Measurements from ENCODE around the gene GLI3.

The GLI3 gene

GRCh38 chr7:42053834-42054233 is 183.2 kb downstream of the GLI3 start:
- H3K9me3 ChIP-seq (replicated peaks; ENCODE audit: insufficient read depth, low read length) = no peaks in the 10 kb centered on the region
- H3K27ac ChIP-seq (ENCODE audit: low read length) = no peak overlapping the region
- no peaks in the 10 kb centered on the region for H3K4me1 ChIP-seq (ENCODE audit: low read length)
- no peak overlapping the region for H3K9ac ChIP-seq (ENCODE audit: low read length)
- no peak for TF ChIP-seq EZH2phosphoT487 (IDR thresholded peaks at IDR 0.05; ENCODE audit: low read length)
- TF ChIP-seq, protein P1, sequence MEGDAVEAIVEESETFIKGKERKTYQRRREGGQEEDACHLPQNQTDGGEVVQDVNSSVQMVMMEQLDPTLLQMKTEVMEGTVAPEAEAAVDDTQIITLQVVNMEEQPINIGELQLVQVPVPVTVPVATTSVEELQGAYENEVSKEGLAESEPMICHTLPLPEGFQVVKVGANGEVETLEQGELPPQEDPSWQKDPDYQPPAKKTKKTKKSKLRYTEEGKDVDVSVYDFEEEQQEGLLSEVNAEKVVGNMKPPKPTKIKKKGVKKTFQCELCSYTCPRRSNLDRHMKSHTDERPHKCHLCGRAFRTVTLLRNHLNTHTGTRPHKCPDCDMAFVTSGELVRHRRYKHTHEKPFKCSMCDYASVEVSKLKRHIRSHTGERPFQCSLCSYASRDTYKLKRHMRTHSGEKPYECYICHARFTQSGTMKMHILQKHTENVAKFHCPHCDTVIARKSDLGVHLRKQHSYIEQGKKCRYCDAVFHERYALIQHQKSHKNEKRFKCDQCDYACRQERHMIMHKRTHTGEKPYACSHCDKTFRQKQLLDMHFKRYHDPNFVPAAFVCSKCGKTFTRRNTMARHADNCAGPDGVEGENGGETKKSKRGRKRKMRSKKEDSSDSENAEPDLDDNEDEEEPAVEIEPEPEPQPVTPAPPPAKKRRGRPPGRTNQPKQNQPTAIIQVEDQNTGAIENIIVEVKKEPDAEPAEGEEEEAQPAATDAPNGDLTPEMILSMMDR (IDR thresholded peaks at IDR 0.05; ENCODE audit: low read length) = no peak
- no peak for TF ChIP-seq EZH2 (optimal IDR thresholded peaks at IDR 0.05; ENCODE audit: low read depth, low read length)
- H3K4me3 ChIP-seq (ENCODE audit: low read length) = no peak overlapping the region
- H3K36me3 ChIP-seq (replicated peaks; ENCODE audit: insufficient read depth, low read length) = no peaks in the 10 kb centered on the region
- no peak overlapping the region for H2AFZ ChIP-seq (ENCODE audit: low read length)
- DNase-seq = no peak
- no peaks in the 10 kb centered on the region for H3K79me2 ChIP-seq (ENCODE audit: low read length)
- H3K9me2 ChIP-seq (replicated peaks; ENCODE audit: insufficient read depth, low read length) = no peaks in the 10 kb centered on the region
- H3K4me2 ChIP-seq (ENCODE audit: low read depth, low read length) = no peak overlapping the region
- H3K27me3 ChIP-seq (replicated peaks; ENCODE audit: insufficient read depth, low read length) = no peaks in the 10 kb centered on the region
- no peaks in the 10 kb centered on the region for H3F3A ChIP-seq (ENCODE audit: insufficient read depth, low read length)
- no peaks in the 10 kb centered on the region for H4K20me1 ChIP-seq (ENCODE audit: insufficient read depth, low read length)

DNA sequence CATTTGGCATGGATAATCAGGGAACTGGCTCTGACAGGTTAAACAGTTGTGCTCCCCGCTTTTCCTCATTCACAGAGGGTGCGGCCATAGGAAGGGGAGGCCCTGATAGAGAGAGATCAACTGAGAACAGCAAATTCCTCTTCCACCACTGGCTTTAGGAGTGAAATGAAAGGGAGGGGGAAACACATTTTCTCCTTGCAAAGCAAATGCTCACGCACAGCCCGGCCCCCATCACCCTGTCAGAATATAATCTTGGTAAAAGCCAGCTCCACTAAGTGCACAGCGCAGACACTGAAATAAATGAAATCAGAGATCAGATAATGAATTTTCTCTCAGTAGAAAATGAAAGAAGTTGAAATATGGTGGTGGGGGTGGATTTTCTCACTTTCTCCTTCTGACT is 187.2 kb downstream of the GLI3 start:
- no peaks in the 10 kb centered on the region for H3K27me3 ChIP-seq (replicated peaks; ENCODE audit: insufficient read depth, low read length)
- no peaks in the 10 kb centered on the region for H3F3A ChIP-seq (ENCODE audit: insufficient read depth, low read length)
- no peak overlapping the region for H3K27ac ChIP-seq (ENCODE audit: low read length)
- no peak overlapping the region for H3K4me3 ChIP-seq (ENCODE audit: low read length)
- H3K9me3 ChIP-seq (replicated peaks; ENCODE audit: insufficient read depth, low read length) = no peaks in the 10 kb centered on the region
- no peak for DNase-seq
- TF ChIP-seq EZH2phosphoT487 (IDR thresholded peaks at IDR 0.05; ENCODE audit: low read length) (no peak), EZH2 (optimal IDR thresholded peaks at IDR 0.05; ENCODE audit: low read depth, low read length) (no peak)
- TF ChIP-seq, protein P1 (IDR thresholded peaks at IDR 0.05; ENCODE audit: low read length) = no peak
- no peaks in the 10 kb centered on the region for H3K36me3 ChIP-seq (replicated peaks; ENCODE audit: insufficient read depth, low read length)
- no peaks in the 10 kb centered on the region for H3K9me2 ChIP-seq (replicated peaks; ENCODE audit: insufficient read depth, low read length)
- no peaks in the 10 kb centered on the region for H4K20me1 ChIP-seq (ENCODE audit: insufficient read depth, low read length)
- H3K79me2 ChIP-seq (ENCODE audit: low read length) = no peaks in the 10 kb centered on the region
- H3K4me2 ChIP-seq (ENCODE audit: low read depth, low read length) = no peak overlapping the region
- H3K9ac ChIP-seq (ENCODE audit: low read length) = no peak overlapping the region
- no peak overlapping the region for H2AFZ ChIP-seq (ENCODE audit: low read length)
- H3K4me1 ChIP-seq (ENCODE audit: low read length) = no peaks in the 10 kb centered on the region

DNA sequence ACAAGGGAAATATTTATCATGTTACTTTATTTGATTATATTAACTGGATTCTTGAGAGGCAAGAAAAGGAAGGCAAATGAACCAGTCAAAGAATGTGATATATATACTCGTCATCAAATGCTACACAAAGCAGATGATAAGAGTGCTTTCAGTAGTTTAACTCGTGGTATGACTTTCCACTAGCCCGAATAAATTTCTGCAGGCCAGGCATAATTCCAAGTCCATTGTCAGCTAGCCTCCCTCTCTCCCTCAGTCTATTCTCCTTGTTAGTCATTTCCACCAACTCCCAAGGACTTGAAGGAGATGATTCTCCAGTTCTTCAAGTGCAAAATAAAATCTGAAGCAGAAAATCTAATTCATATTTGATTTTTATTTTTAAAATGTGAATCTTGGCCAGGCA is 190.5 kb downstream of the GLI3 start:
- Histone ChIP-seq H3K4me1 (ENCODE audit: low read length) (no peaks in the 10 kb centered on the region), H3K27ac (ENCODE audit: low read length) (no peak overlapping the region), H3K9ac (ENCODE audit: low read length) (no peak overlapping the region), H3K79me2 (ENCODE audit: low read length) (no peaks in the 10 kb centered on the region), H3K9me3 (replicated peaks; ENCODE audit: insufficient read depth, low read length) (no peaks in the 10 kb centered on the region), H3K27me3 (replicated peaks; ENCODE audit: insufficient read depth, low read length) (no peaks in the 10 kb centered on the region), H3F3A (ENCODE audit: insufficient read depth, low read length) (no peaks in the 10 kb centered on the region), H3K4me2 (ENCODE audit: low read depth, low read length) (no peak overlapping the region), H4K20me1 (ENCODE audit: insufficient read depth, low read length) (no peaks in the 10 kb centered on the region), H2AFZ (ENCODE audit: low read length) (no peak overlapping the region), H3K4me3 (ENCODE audit: low read length) (no peak overlapping the region), H3K9me2 (replicated peaks; ENCODE audit: insufficient read depth, low read length) (no peaks in the 10 kb centered on the region), H3K36me3 (replicated peaks; ENCODE audit: insufficient read depth, low read length) (no peaks in the 10 kb centered on the region)
- TF ChIP-seq, protein P1 (IDR thresholded peaks at IDR 0.05; ENCODE audit: low read length) = no peak
- TF ChIP-seq EZH2phosphoT487 (IDR thresholded peaks at IDR 0.05; ENCODE audit: low read length) (no peak), EZH2 (optimal IDR thresholded peaks at IDR 0.05; ENCODE audit: low read depth, low read length) (no peak)
- no peak for DNase-seq
